Loucy (cell line): ENCODE data around the gene IPPK.
A peak's percentile ranks its signal among the peaks of the same experiment; 100 is the strongest.

Source experiments
- H2AFZ ChIP-seq: fragments of 200-600 bp; sonication (generic); 2 replicates; pipeline ENCODE4 v1.6.0; 2016; ENCODE audit warnings: antibody characterized with exemption, mild to moderate bottlenecking, low read length, moderate library complexity
- H3F3A ChIP-seq: fragments of 200-600 bp; 2 replicates; pipeline ENCODE4 v1.6.0; 2016; ENCODE audit warnings: antibody characterized with exemption, low read depth, mild to moderate bottlenecking
- H3K27me3 ChIP-seq: fragments of 200-600 bp; sonication (generic); 2 replicates; pipeline ENCODE4 v1.6.1; 2014; ENCODE audit warnings: low read length, mild to moderate bottlenecking; ENCODE audit not compliant: insufficient read depth, poor library complexity, severe bottlenecking
- H3K36me3 ChIP-seq: fragments of 200-600 bp; sonication (generic); 2 replicates; pipeline ENCODE4 v1.6.1; 2016; ENCODE audit warnings: low read length; ENCODE audit not compliant: insufficient read depth
- H3K4me1 ChIP-seq: fragments of 200-600 bp; sonication (generic); 2 replicates; pipeline ENCODE4 v1.5.1; 2014; ENCODE audit warnings: low read length, mild to moderate bottlenecking; ENCODE audit not compliant: insufficient read depth, poor library complexity, severe bottlenecking
- H3K4me2 ChIP-seq: fragments of 200-600 bp; sonication (generic); 2 replicates; pipeline ENCODE4 v1.6.0; 2014; ENCODE audit warnings: antibody characterized with exemption, low read length, low read depth, mild to moderate bottlenecking; ENCODE audit not compliant: poor library complexity, severe bottlenecking
- H3K4me3 ChIP-seq: fragments of 200-600 bp; sonication (generic); 2 replicates; pipeline ENCODE4 v1.5.1; 2014; ENCODE audit warnings: low read length, mild to moderate bottlenecking, mixed read lengths; ENCODE audit not compliant: poor library complexity, severe bottlenecking
- H3K79me2 ChIP-seq: fragments of 200-600 bp; sonication (generic); 2 replicates; pipeline ENCODE4 v1.6.1; 2014; ENCODE audit warnings: low read length; ENCODE audit not compliant: insufficient read depth
- H3K9ac ChIP-seq: fragments of 200-600 bp; sonication (generic); 2 replicates; pipeline ENCODE4 v1.6.0; 2014; ENCODE audit warnings: mild to moderate bottlenecking, low read depth, low read length, moderate library complexity; ENCODE audit not compliant: poor library complexity, severe bottlenecking
- H3K9me2 ChIP-seq: fragments of 200-600 bp; sonication (generic); replicated peaks from 2 replicates; pipeline ENCODE4 v1.6.1; 2016; ENCODE audit warnings: low read depth, low read length, mixed read lengths
- H3K9me3 ChIP-seq: fragments of 200-600 bp; sonication (generic); 2 replicates; pipeline ENCODE4 v1.6.1; 2014; ENCODE audit warnings: mild to moderate bottlenecking, antibody characterized with exemption, low read length, low read depth; ENCODE audit not compliant: insufficient read depth
- H4K20me1 ChIP-seq: fragments of 200-600 bp; sonication (generic); 2 replicates; pipeline ENCODE4 v1.6.0; 2014; ENCODE audit warnings: antibody characterized with exemption, low read length, mild to moderate bottlenecking; ENCODE audit not compliant: insufficient read depth, poor library complexity, severe bottlenecking
- CTCF ChIP-seq: fragments of 200-600 bp; sonication (generic); conservative IDR thresholded peaks from 2 replicates; pipeline ENCODE4 v1.5.1; 2014; ENCODE audit warnings: mild to moderate bottlenecking, antibody characterized with exemption, low read length
- EZH2phosphoT487 ChIP-seq: fragments of 200-600 bp; IDR thresholded peaks from 2 replicates; pipeline ENCODE4 v1.6.1; 2018; ENCODE audit warnings: antibody characterized with exemption, mild to moderate bottlenecking, moderate library complexity, borderline replicate concordance

The IPPK gene

GRCh38 chr9:92637326-92637725 is 32.6 kb downstream of the IPPK start:
- TF ChIP-seq CTCF (no peak), EZH2phosphoT487 (no peak)
- peaks cover 84% of the 10 kb centered on the region; the same call in 1 of the 2 replicates for H3K36me3 ChIP-seq

GRCh38 chr9:92636627-92637026 is 33.3 kb downstream of the IPPK start:
- H3K9ac ChIP-seq = no peak overlapping the region
- H3K4me2 ChIP-seq = no peak overlapping the region
- no peaks in the 10 kb centered on the region for H3K9me3 ChIP-seq
- no peak for TF ChIP-seq EZH2phosphoT487
- TF ChIP-seq CTCF = peak; percentile 31; the same call in 1 of the 2 replicates
- H3F3A ChIP-seq = no peaks in the 10 kb centered on the region
- no peak overlapping the region for H3K4me3 ChIP-seq
- H3K4me1 ChIP-seq = no peaks in the 10 kb centered on the region
- H3K36me3 ChIP-seq = peaks cover 84% of the 10 kb centered on the region; the same call in 1 of the 2 replicates
- H2AFZ ChIP-seq = no peak overlapping the region
- no peaks in the 10 kb centered on the region for H3K79me2 ChIP-seq
- H3K9me2 ChIP-seq = no peaks in the 10 kb centered on the region
- H3K27me3 ChIP-seq = no peaks in the 10 kb centered on the region
- no peaks in the 10 kb centered on the region for H4K20me1 ChIP-seq

More at GRCh38 chr9:92637326-92637725, 32.6 kb downstream of the IPPK start:
- Histone ChIP-seq H3F3A (no peaks in the 10 kb centered on the region), H3K9me2 (no peaks in the 10 kb centered on the region), H3K27me3 (no peaks in the 10 kb centered on the region), H3K4me3 (no peak overlapping the region), H3K4me2 (no peak overlapping the region), H3K79me2 (no peaks in the 10 kb centered on the region), H4K20me1 (no peaks in the 10 kb centered on the region), H3K9me3 (no peaks in the 10 kb centered on the region), H2AFZ (no peak overlapping the region), H3K4me1 (no peaks in the 10 kb centered on the region), H3K9ac (no peak overlapping the region)

- H3K9me2 ChIP-seq = no peaks in the 10 kb centered on the region
- no peaks in the 10 kb centered on the region for H3K4me1 ChIP-seq
- no peak overlapping the region for H3K9ac ChIP-seq
- no peaks in the 10 kb centered on the region for H3F3A ChIP-seq
- no peaks in the 10 kb centered on the region for H3K79me2 ChIP-seq
- H3K27me3 ChIP-seq = no peaks in the 10 kb centered on the region
- H4K20me1 ChIP-seq = no peaks in the 10 kb centered on the region
- H3K4me2 ChIP-seq = no peak overlapping the region
- H3K4me3 ChIP-seq = no peak overlapping the region
- H2AFZ ChIP-seq = no peak overlapping the region
- TF ChIP-seq EZH2phosphoT487 = no peak
- no peak for TF ChIP-seq CTCF
- H3K9me3 ChIP-seq = no peaks in the 10 kb centered on the region
- peaks cover 81% of the 10 kb centered on the region; the same call in 1 of the 2 replicates for H3K36me3 ChIP-seq
Measured at GRCh38 chr9:92635760-92636159, 34.2 kb downstream of the IPPK start.
